ENCODE measurements around the gene DDIT4.

Gene DDIT4

DNA sequence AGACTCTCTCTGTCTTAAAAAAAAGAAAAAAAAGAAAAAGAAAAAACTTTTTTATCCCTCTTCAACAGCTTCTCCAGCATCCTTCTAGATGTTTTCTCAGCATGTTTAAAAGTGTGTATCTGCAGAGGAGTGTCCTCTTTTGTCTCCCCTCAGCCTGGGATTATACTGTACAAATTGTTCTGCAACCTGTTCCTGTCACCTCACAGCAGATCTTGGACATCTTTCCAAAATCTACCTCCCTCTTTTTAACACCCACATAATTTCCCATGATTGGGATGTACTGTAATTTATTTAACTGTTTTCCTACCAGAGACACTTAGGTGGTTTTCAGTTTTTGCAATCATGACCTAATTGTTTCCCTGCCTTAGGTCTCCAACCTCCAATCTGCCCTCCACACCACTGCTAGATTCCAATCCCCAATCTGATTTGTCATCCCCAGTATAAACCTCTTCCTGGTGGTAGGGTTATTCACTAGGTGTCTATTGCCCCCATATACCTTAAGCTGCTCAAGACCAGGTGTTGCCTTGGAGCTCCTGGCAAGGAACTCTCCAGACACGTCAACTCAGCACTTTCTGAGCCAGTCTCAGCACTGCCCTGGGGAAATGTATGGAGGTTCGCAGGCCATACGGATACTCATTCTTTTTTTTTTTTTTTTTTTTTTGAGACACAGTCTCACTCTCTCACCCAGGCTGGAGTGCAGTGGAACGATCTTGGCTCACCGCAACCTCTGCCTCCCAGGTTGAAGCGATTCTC is 17.6 kb upstream of the DDIT4 start:
- Histone ChIP-seq H2AK5ac (ENCODE audit: low read depth, low read length) (no peak overlapping the region), H4K91ac (ENCODE audit: low read depth, low read length, poor library complexity) (no peak overlapping the region), H2BK15ac (ENCODE audit: low read length) (no peak overlapping the region), H3K36me3 (replicated peaks in 1 of 2; ENCODE audit: control insufficient read depth in 2 of 2, insufficient read depth in 2 of 2, low read length in 2 of 2) (no peaks in the 10 kb centered on the region), H2BK5ac (ENCODE audit: low read length) (no peak overlapping the region), H3K27ac (replicated peaks; ENCODE audit: low read length) (peak overlapping the region; percentile 13), H2BK120ac (ENCODE audit: low read depth, low read length) (no peak overlapping the region), H3K9me3 (replicated peaks in 1 of 2; ENCODE audit: control insufficient read depth in 2 of 2, insufficient read depth in 1 of 2, low read depth in 1 of 2, low read length in 2 of 2) (no peaks in the 10 kb centered on the region), H3K4me1 (ENCODE audit: control insufficient read depth in 2 of 2, insufficient read depth in 1 of 2, low read depth in 1 of 2, low read length in 2 of 2) (peaks cover 23 to 28% of the 10 kb centered on the region in 2 donors), H3K79me1 (ENCODE audit: low read depth, low read length) (no peaks in the 10 kb centered on the region), H3K4me2 (ENCODE audit: insufficient read depth, low read length, poor library complexity, severe bottlenecking) (no peak overlapping the region), H3K9ac (ENCODE audit: low read depth, low read length, poor library complexity) (no peak overlapping the region), H2AFZ (ENCODE audit: low read length) (no peak overlapping the region), H3K27me3 (ENCODE audit: control insufficient read depth in 3 of 3, insufficient read depth in 3 of 3, low read depth in 1 of 3, low read length in 3 of 3) (no peaks in the 10 kb centered on the region), H3K14ac (ENCODE audit: low read length) (no peak overlapping the region), H3K23ac (ENCODE audit: low read depth, low read length, poor library complexity) (no peak overlapping the region), H3K4me3 (ENCODE audit: low read length in 2 of 2) (no peak overlapping the region), H2BK12ac (ENCODE audit: low read length) (no peak overlapping the region), H3K4ac (ENCODE audit: low read length) (no peak overlapping the region), H4K8ac (ENCODE audit: low read depth, low read length) (no peak overlapping the region), H3K18ac (ENCODE audit: low read length) (no peak overlapping the region)
- DNase-seq (ENCODE audit: low spot score): no peak
- WGBS, 2 donors (ENCODE audit: extremely low coverage in 2 of 2, insufficient read length in 2 of 2, insufficient replicate concordance in 1 of 2): no CpG with 5 or more reads among the region's 6 CpGs

GRCh38 chr10:72257051-72257892 is 16.5 kb upstream of the DDIT4 start:
- no peak overlapping the region for H3K23ac ChIP-seq (ENCODE audit: low read depth, low read length, poor library complexity)
- no peak overlapping the region for H4K8ac ChIP-seq (ENCODE audit: low read depth, low read length)
- H4K91ac ChIP-seq (ENCODE audit: low read depth, low read length, poor library complexity): no peak overlapping the region
- no peaks in the 10 kb centered on the region for H3K36me3 ChIP-seq (replicated peaks in 1 of 2; ENCODE audit: control insufficient read depth in 2 of 2, insufficient read depth in 2 of 2, low read length in 2 of 2)
- H2BK120ac ChIP-seq (ENCODE audit: low read depth, low read length): no peak overlapping the region
- no peak overlapping the region for H3K9ac ChIP-seq (ENCODE audit: low read depth, low read length, poor library complexity)
- H3K9me3 ChIP-seq (replicated peaks in 1 of 2; ENCODE audit: control insufficient read depth in 2 of 2, insufficient read depth in 1 of 2, low read depth in 1 of 2, low read length in 2 of 2): no peaks in the 10 kb centered on the region
- no peak for DNase-seq (ENCODE audit: low spot score)
- no peak overlapping the region for H2BK12ac ChIP-seq (ENCODE audit: low read length)
- H3K4me3 ChIP-seq (ENCODE audit: low read length in 2 of 2): no peak overlapping the region
- no peak overlapping the region for H2AK5ac ChIP-seq (ENCODE audit: low read depth, low read length)
- H2BK5ac ChIP-seq (ENCODE audit: low read length): no peak overlapping the region
- peak overlapping the region; percentile 14 for H2AFZ ChIP-seq (ENCODE audit: low read length)
- peaks cover 31 to 36% of the 10 kb centered on the region in 2 donors for H3K4me1 ChIP-seq (ENCODE audit: control insufficient read depth in 2 of 2, insufficient read depth in 1 of 2, low read depth in 1 of 2, low read length in 2 of 2)
- H3K27ac ChIP-seq (replicated peaks; ENCODE audit: low read length): peak overlapping the region; percentile 45
- H3K18ac ChIP-seq (ENCODE audit: low read length): no peak overlapping the region
- H3K14ac ChIP-seq (ENCODE audit: low read length): no peak overlapping the region
- H2BK15ac ChIP-seq (ENCODE audit: low read length): no peak overlapping the region
- no peaks in the 10 kb centered on the region for H3K27me3 ChIP-seq (ENCODE audit: control insufficient read depth in 3 of 3, insufficient read depth in 3 of 3, low read depth in 1 of 3, low read length in 3 of 3)
- WGBS, 2 donors (ENCODE audit: extremely low coverage in 2 of 2, insufficient read length in 2 of 2, insufficient replicate concordance in 1 of 2): no CpG with 5 or more reads among the region's 8 CpGs
- H3K4ac ChIP-seq (ENCODE audit: low read length): no peak overlapping the region
- no peaks in the 10 kb centered on the region for H3K79me1 ChIP-seq (ENCODE audit: low read depth, low read length)
- no peak overlapping the region for H3K4me2 ChIP-seq (ENCODE audit: insufficient read depth, low read length, poor library complexity, severe bottlenecking)

GRCh38 chr10:72258617-72259016 is 15.1 kb upstream of the DDIT4 start:
- H2AK5ac ChIP-seq (ENCODE audit: low read depth, low read length): peak overlapping the region; percentile 7
- peak overlapping the region; percentile 2 for H3K18ac ChIP-seq (ENCODE audit: low read length)
- no peak overlapping the region for H4K91ac ChIP-seq (ENCODE audit: low read depth, low read length, poor library complexity)
- no peak overlapping the region for H3K4me2 ChIP-seq (ENCODE audit: insufficient read depth, low read length, poor library complexity, severe bottlenecking)
- H3K4me1 ChIP-seq (ENCODE audit: control insufficient read depth in 2 of 2, insufficient read depth in 1 of 2, low read depth in 1 of 2, low read length in 2 of 2): peaks cover 31 to 36% of the 10 kb centered on the region in 2 donors
- H3K79me1 ChIP-seq (ENCODE audit: low read depth, low read length): no peaks in the 10 kb centered on the region
- H2BK120ac ChIP-seq (ENCODE audit: low read depth, low read length): no peak overlapping the region
- no peaks in the 10 kb centered on the region for H3K9me3 ChIP-seq (replicated peaks in 1 of 2; ENCODE audit: control insufficient read depth in 2 of 2, insufficient read depth in 1 of 2, low read depth in 1 of 2, low read length in 2 of 2)
- no peak overlapping the region for H4K8ac ChIP-seq (ENCODE audit: low read depth, low read length)
- H2BK5ac ChIP-seq (ENCODE audit: low read length): no peak overlapping the region
- DNase-seq (ENCODE audit: low spot score): no peak
- peak overlapping the region; percentile 69 for H2BK15ac ChIP-seq (ENCODE audit: low read length)
- no peak overlapping the region for H3K9ac ChIP-seq (ENCODE audit: low read depth, low read length, poor library complexity)
- no peak overlapping the region for H3K4me3 ChIP-seq (ENCODE audit: low read length in 2 of 2)
- H3K27ac ChIP-seq (replicated peaks; ENCODE audit: low read length): no peak overlapping the region
- no peak overlapping the region for H3K14ac ChIP-seq (ENCODE audit: low read length)
- H3K36me3 ChIP-seq (replicated peaks in 1 of 2; ENCODE audit: control insufficient read depth in 2 of 2, insufficient read depth in 2 of 2, low read length in 2 of 2): no peaks in the 10 kb centered on the region
- H2BK12ac ChIP-seq (ENCODE audit: low read length): peak overlapping the region; percentile 88
- no peak overlapping the region for H3K4ac ChIP-seq (ENCODE audit: low read length)
- WGBS, 2 donors (ENCODE audit: extremely low coverage in 2 of 2, insufficient read length in 2 of 2, insufficient replicate concordance in 1 of 2): no CpG with 5 or more reads among the region's 4 CpGs
- H3K27me3 ChIP-seq (ENCODE audit: control insufficient read depth in 3 of 3, insufficient read depth in 3 of 3, low read depth in 1 of 3, low read length in 3 of 3): no peaks in the 10 kb centered on the region
- H3K23ac ChIP-seq (ENCODE audit: low read depth, low read length, poor library complexity): no peak overlapping the region
- no peak overlapping the region for H2AFZ ChIP-seq (ENCODE audit: low read length)

All from neuronal stem cell (in vitro differentiated cells).